ENCODE results near the gene PTGFRN.
"Not testable (repeated sequence)": the region's sequence is repeated elsewhere in the genome, so short reads cannot be mapped to it uniquely, and the experiment has no call there.

- TF ChIP-seq ZNF70 (CRISPR knock-in tag; IDR thresholded peaks at IDR 0.05); ZNF565 (CRISPR knock-in tag; conservative IDR thresholded peaks at IDR 0.05; ENCODE audit: low read depth); SNAI2 (CRISPR knock-in tag; IDR thresholded peaks at IDR 0.05); PATZ1 (CRISPR knock-in tag; IDR thresholded peaks at IDR 0.05; ENCODE audit: borderline replicate concordance); PPARA (CRISPR knock-in tag; IDR thresholded peaks at IDR 0.05; ENCODE audit: borderline replicate concordance); RARB (CRISPR knock-in tag; IDR thresholded peaks at IDR 0.05); ZFP3 (CRISPR knock-in tag; IDR thresholded peaks at IDR 0.05); GLIS3 (CRISPR knock-in tag; IDR thresholded peaks at IDR 0.05); ISL1 (CRISPR knock-in tag; IDR thresholded peaks at IDR 0.05); POU6F1 (CRISPR knock-in tag; IDR thresholded peaks at IDR 0.05; ENCODE audit: borderline replicate concordance, low read depth); ARNTL (CRISPR knock-in tag; IDR thresholded peaks at IDR 0.05; ENCODE audit: borderline replicate concordance, low read depth): not testable (repeated sequence)
Measured at GRCh38 chr1:116980309-116980708, 70.6 kb downstream of the PTGFRN start.
